GM23248 (cell line): ENCODE results near the gene AGAP1. TPM values are rescaled to one million over a fixed set of nuclear protein-coding genes. Genes with fewer than 3 reads are reported as not detected.

Source experiments
- DNase-seq: peaks from one replicate; pipeline ENCODE4 v3.0.0-alpha.2; 2015
- H2AFZ ChIP-seq: fragments of 200-600 bp; sonication (generic); 2 replicates; pipeline ENCODE4 v1.6.1; 2016; ENCODE audit warnings: antibody characterized with exemption
- H3F3A ChIP-seq: fragments of 200-600 bp; sonication (generic); 2 replicates; pipeline ENCODE4 v1.6.1; 2016; ENCODE audit warnings: mild to moderate bottlenecking, antibody characterized with exemption, mixed run types; ENCODE audit not compliant: insufficient read depth
- H3K27ac ChIP-seq: fragments of 200-600 bp; sonication (generic); 2 replicates; pipeline ENCODE4 v1.5.1; 2016; ENCODE audit warnings: mild to moderate bottlenecking
- H3K27me3 ChIP-seq: fragments of 200-600 bp; sonication (generic); replicated peaks from 2 replicates; pipeline ENCODE4 v1.6.1; 2016; ENCODE audit warnings: mild to moderate bottlenecking; ENCODE audit not compliant: insufficient read depth
- H3K36me3 ChIP-seq: fragments of 200-600 bp; sonication (generic); 2 replicates; pipeline ENCODE4 v1.6.1; 2016; ENCODE audit warnings: low read depth, mild to moderate bottlenecking
- H3K4me1 ChIP-seq: fragments of 200-600 bp; sonication (generic); 2 replicates; pipeline ENCODE4 v1.6.1; 2016; ENCODE audit warnings: mild to moderate bottlenecking; ENCODE audit not compliant: insufficient read depth
- H3K4me2 ChIP-seq: fragments of 200-600 bp; sonication (generic); one replicate; pipeline ENCODE4 v1.6.1; 2016; ENCODE audit warnings: mild to moderate bottlenecking; ENCODE audit not compliant: unreplicated experiment
- H3K4me3 ChIP-seq: fragments of 200-600 bp; sonication (generic); 2 replicates; pipeline ENCODE4 v1.5.1; 2016; ENCODE audit warnings: mild to moderate bottlenecking
- H3K79me2 ChIP-seq: fragments of 200-600 bp; sonication (generic); 2 replicates; pipeline ENCODE4 v1.6.1; 2016; ENCODE audit warnings: mild to moderate bottlenecking; ENCODE audit not compliant: insufficient read depth
- H3K9ac ChIP-seq: fragments of 200-600 bp; sonication (generic); 2 replicates; pipeline ENCODE4 v1.6.1; 2016; ENCODE audit warnings: mild to moderate bottlenecking
- H3K9me2 ChIP-seq: fragments of 200-600 bp; sonication (generic); 2 replicates; pipeline ENCODE4 v1.6.1; 2016; ENCODE audit warnings: mixed run types, mild to moderate bottlenecking, moderate library complexity; ENCODE audit not compliant: insufficient read depth
- H3K9me3 ChIP-seq: fragments of 200-600 bp; sonication (generic); one replicate; pipeline ENCODE4 v1.6.1; 2017; ENCODE audit warnings: low read depth
- H4K20me1 ChIP-seq: fragments of 200-600 bp; sonication (generic); 2 replicates; pipeline ENCODE4 v1.6.0; 2016; ENCODE audit not compliant: insufficient read depth
- EZH2 ChIP-seq: fragments of 200-600 bp; sonication (generic); IDR thresholded peaks from 2 replicates; pipeline ENCODE4 v1.6.1; 2018; ENCODE audit warnings: antibody characterized with exemption, mild to moderate bottlenecking; ENCODE audit not compliant: insufficient read depth, poor library complexity, severe bottlenecking
- EZH2phosphoT487 ChIP-seq: fragments of 200-600 bp; sonication (generic); IDR thresholded peaks from 2 replicates; pipeline ENCODE4 v1.6.1; 2018; ENCODE audit warnings: antibody characterized with exemption, moderate library complexity, mild to moderate bottlenecking, low read depth; ENCODE audit not compliant: insufficient read depth
- WGBS, 2 experiments: methylation state at CpG; one replicate each; pipeline ENCODE4 v1.1.6; 2015 to 2017; ENCODE audit warnings: low lambda C conversion rate in 2 of 2, low coverage in 1 of 2; ENCODE audit errors: missing lambda C conversion rate in 2 of 2; 5-methylcytosine and 5-hydroxymethylcytosine counted together
- in situ Hi-C: fragments of 300-500 bp; cut with MboI; formaldehyde crosslinking; loops from 2 replicates; pipeline ENCODE4 v1.15.0; 2020
- polyA plus RNA-seq: library from polyadenylated mRNA; unstranded; fragments of >200 nt; fragmentation: Nextera tagmentation; extraction: Ambion mirVana; gene quantifications from 2 replicates; pipeline ENCODE4 v1.2.1, GENCODE V29; 2016
- total RNA-seq: library from RNA; depleted of rRNA; stranded (reverse); fragments of >200 nt; shearing (Covaris generic); gene quantifications from 2 replicates; pipeline ENCODE4 v1.2.3, GENCODE V29; 2014

The AGAP1 gene
- total and polyA plus RNA-seq, 2 experiments from 2014 or later, result 2.2 to 9.9 TPM

- no peaks in the 10 kb centered on the region for H3K36me3 ChIP-seq
- TF ChIP-seq EZH2phosphoT487, result no peak
- no peak for TF ChIP-seq EZH2
- H3K9me2 ChIP-seq, result no peaks in the 10 kb centered on the region
- no peaks in the 10 kb centered on the region for H3F3A ChIP-seq
- H3K27ac ChIP-seq, result no peak overlapping the region
- no peaks in the 10 kb centered on the region for H3K4me1 ChIP-seq
- H3K9ac ChIP-seq, result no peak overlapping the region
- no peaks in the 10 kb centered on the region for H3K9me3 ChIP-seq
- H4K20me1 ChIP-seq, result no peaks in the 10 kb centered on the region
- 75 to 82% methylated on average over 4 of the region's 4 CpGs for WGBS, 2 experiments
- no peak overlapping the region for H2AFZ ChIP-seq
- H3K79me2 ChIP-seq, result no peaks in the 10 kb centered on the region
- DNase-seq, result no peak
- no peak overlapping the region for H3K4me2 ChIP-seq
- in situ Hi-C loops, result no loop called here
- no peaks in the 10 kb centered on the region for H3K27me3 ChIP-seq
- H3K4me3 ChIP-seq, result no peak overlapping the region
These were observed 235.7 kb downstream of the AGAP1 start for GRCh38 chr2:235729557-235729947.

GRCh38 chr2:235730115-235730514 lies 236.3 kb downstream of the AGAP1 start:
- Histone ChIP-seq H3K27me3 (no peaks in the 10 kb centered on the region), H3K4me2 (no peak overlapping the region), H3K4me1 (no peaks in the 10 kb centered on the region), H3K9me3 (no peaks in the 10 kb centered on the region), H3K9me2 (no peaks in the 10 kb centered on the region), H3K4me3 (no peak overlapping the region), H3F3A (no peaks in the 10 kb centered on the region), H3K27ac (no peak overlapping the region), H4K20me1 (no peaks in the 10 kb centered on the region), H3K36me3 (no peaks in the 10 kb centered on the region), H2AFZ (no peak overlapping the region), H3K79me2 (no peaks in the 10 kb centered on the region), H3K9ac (no peak overlapping the region)
- TF ChIP-seq EZH2, result no peak
- no peak for TF ChIP-seq EZH2phosphoT487
- in situ Hi-C loops, result no loop called here
- WGBS, 2 experiments, result 96 to 99% methylated on average over 7 of the region's 7 CpGs
- no peak for DNase-seq

GRCh38 chr2:235733761-235734160 lies 239.9 kb downstream of the AGAP1 start:
- Histone ChIP-seq H3K4me2 (no peak overlapping the region), H3K4me1 (no peaks in the 10 kb centered on the region), H3F3A (no peaks in the 10 kb centered on the region), H3K27me3 (no peaks in the 10 kb centered on the region), H3K9ac (no peak overlapping the region), H3K36me3 (no peaks in the 10 kb centered on the region), H3K9me3 (no peaks in the 10 kb centered on the region), H3K27ac (no peak overlapping the region), H4K20me1 (no peaks in the 10 kb centered on the region), H3K79me2 (no peaks in the 10 kb centered on the region), H3K4me3 (no peak overlapping the region), H3K9me2 (no peaks in the 10 kb centered on the region), H2AFZ (no peak overlapping the region)
- in situ Hi-C loops, result no loop called here
- no peak for TF ChIP-seq EZH2
- TF ChIP-seq EZH2phosphoT487, result no peak
- DNase-seq, result no peak
- 48 to 57% methylated on average over 3 of the region's 3 CpGs for WGBS, 2 experiments

- no peak overlapping the region for H3K4me3 ChIP-seq
- H3K9ac ChIP-seq, result no peak overlapping the region
- no peaks in the 10 kb centered on the region for H3K4me1 ChIP-seq
- no peak overlapping the region for H2AFZ ChIP-seq
- H3K79me2 ChIP-seq, result no peaks in the 10 kb centered on the region
- no peak overlapping the region for H3K27ac ChIP-seq
- no peaks in the 10 kb centered on the region for H3K9me3 ChIP-seq
- no peaks in the 10 kb centered on the region for H3K36me3 ChIP-seq
- in situ Hi-C loops, result no loop called here
- no peaks in the 10 kb centered on the region for H3K9me2 ChIP-seq
- H3K4me2 ChIP-seq, result no peak overlapping the region
- H3F3A ChIP-seq, result no peaks in the 10 kb centered on the region
- DNase-seq, result no peak
- WGBS, 2 experiments, result 36 to 38% methylated on average over 7 of the region's 7 CpGs
- no peaks in the 10 kb centered on the region for H3K27me3 ChIP-seq
- no peaks in the 10 kb centered on the region for H4K20me1 ChIP-seq
- TF ChIP-seq EZH2 (no peak), EZH2phosphoT487 (no peak)
These were observed 240.3 kb downstream of the AGAP1 start for GRCh38 chr2:235734168-235734567.

GRCh38 chr2:235734688-235735231 lies 240.9 kb downstream of the AGAP1 start:
- Histone ChIP-seq H3K4me2 (no peak overlapping the region), H3K79me2 (no peaks in the 10 kb centered on the region), H3K9ac (no peak overlapping the region), H3K4me1 (no peaks in the 10 kb centered on the region), H3K9me2 (no peaks in the 10 kb centered on the region), H3K27me3 (no peaks in the 10 kb centered on the region), H4K20me1 (no peaks in the 10 kb centered on the region), H3K4me3 (no peak overlapping the region), H3F3A (no peaks in the 10 kb centered on the region), H3K9me3 (no peaks in the 10 kb centered on the region), H3K36me3 (no peaks in the 10 kb centered on the region), H2AFZ (no peak overlapping the region), H3K27ac (no peak overlapping the region)
- in situ Hi-C loops, result no loop called here
- TF ChIP-seq EZH2phosphoT487, result no peak
- TF ChIP-seq EZH2, result no peak
- 45% methylated on average over 21 of the region's 21 CpGs for WGBS, 2 experiments
- DNase-seq, result peak; percentile 34
